ENCODE measurements around the gene ZNF680.
"Not testable (repeated sequence)": the region's sequence is repeated elsewhere in the genome, so short reads cannot be mapped to it uniquely, and the experiment has no call there.

The ZNF680 gene

DNA sequence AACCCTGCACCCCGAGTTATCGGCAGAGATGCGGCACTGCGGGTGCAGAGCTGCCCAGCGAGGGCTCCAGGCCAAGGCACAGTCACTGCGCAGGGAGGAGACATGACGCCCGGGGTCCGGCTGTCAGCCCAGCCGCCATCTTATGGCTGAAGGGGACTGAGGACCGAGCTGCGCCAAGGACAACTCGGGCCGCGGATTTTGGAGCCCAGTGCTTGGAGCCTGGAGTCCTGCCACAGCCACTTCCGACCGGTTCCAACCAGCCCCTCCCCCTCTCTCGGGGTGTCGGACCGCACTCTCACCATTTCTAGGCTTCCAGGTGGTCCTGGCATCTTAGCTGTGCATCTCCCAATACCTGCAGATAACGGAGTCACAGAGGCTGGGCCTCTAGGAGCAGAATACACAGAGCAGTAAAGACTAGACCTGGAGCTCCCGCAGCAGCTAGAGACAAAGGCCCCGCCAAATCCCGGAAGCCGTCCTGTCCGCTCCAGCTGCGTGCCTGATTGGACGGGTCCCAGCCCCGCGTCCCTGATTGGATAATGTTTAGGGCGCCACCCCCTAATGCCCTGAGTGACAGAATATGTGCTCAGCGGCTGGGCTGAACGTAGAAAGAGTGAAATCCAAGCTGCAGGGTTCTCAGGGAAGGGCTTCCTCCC lies at the start of gene ZNF680:
Gene ZNF680, minus strand, starts transcription at position 446 of the 653 bp plus-strand sequence. Its CDS starts 117 bp downstream, at position 329.
- DNase-seq (ENCODE audit: low spot score) = peak; percentile 97

DNA sequence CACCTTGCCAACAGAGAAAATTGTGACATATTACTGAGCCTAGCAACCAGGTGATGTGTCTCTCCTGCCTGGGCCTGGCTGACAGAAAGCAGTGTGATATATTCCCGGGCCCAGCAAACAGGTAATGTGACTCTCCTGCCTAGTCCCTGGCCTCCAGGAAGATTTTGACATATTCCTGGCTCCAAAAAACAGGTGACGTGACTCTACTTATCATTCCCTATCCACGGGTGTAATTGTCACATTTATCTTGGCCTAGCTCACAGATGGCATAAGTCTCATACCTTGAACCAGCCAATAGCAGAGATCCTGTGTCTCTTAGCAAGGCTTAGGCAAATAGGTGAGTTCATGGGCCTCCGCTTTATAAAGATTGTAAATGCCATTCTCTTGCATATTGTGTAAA lies 49.6 kb upstream of the ZNF680 start:
- no peak for DNase-seq (ENCODE audit: low spot score)

DNA sequence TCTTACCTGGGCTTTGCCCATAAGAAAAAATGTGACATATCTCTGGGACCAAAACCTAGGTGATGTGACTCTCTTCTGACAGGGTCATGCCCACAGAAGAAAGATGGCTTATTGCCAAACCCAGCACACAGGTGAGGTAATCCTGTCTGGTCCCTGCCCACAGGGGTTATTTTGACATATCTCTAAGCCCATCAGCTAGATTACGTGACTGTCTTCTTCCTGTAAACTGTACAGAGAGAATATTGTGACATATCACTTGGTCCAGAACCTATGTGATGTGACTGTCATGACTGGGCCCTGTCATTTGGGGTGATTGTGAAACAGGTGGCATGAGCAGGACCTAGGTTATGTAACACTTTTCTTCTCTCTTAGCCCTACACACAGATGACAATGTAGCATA lies 48.8 kb upstream of the ZNF680 start:
- no peak for DNase-seq (ENCODE audit: low spot score)

DNA sequence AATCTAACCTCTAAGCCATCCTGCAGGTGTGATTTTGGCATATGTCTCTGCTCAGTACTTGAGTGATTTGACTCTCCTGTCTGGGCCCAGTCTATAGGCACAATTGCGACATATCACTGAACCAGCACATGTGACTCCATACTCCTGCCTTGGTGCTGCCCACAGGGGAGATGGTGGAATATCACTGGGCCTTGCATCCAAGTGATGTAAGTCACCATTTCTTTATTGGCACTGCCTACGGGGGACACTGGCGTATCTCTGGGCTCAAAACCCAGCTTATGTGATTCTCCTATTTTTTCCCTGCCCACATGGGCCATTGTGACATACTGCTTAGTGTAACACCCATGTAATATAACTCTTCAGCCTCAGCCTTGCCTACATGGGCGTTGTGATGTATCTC lies 48.1 kb upstream of the ZNF680 start:
- DNase-seq (ENCODE audit: low spot score) = no peak

DNA sequence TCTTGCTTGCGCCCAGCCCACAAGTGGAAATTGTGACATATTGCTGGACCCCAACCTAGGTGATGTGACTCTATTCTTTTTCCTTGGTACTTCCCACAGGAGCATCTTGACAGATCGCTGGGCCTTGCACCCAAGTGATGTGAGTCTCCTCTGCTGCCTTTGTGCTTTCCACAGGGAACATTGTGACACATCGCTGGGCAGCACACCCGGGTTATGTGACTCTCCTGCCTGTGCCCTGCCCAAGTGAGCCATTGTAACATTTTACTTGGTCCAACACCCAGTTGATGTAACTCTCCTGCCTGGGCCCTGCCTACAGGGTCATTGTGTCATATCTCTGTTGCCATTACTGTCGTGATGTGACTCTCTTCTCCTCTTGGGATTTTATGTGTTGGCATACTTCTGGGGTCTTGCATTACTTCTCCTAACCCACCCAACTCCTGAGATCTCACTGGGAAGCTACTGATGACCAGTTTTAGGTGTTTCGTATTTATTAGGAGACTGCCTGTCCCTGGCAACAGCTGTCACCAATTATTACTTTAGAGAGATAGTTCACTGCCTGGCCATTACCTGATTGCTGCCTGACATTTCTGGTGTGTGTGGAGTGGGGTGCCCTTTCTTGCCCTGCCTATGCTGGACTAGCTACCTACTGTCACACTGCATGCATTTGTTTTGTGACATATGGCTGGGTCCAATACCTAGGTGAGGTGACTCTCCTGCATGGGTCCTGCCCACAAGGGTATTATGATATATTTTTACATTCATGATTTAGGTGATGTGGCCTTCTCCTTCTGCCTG lies 45.4 kb upstream of the ZNF680 start:
- no peak for DNase-seq (ENCODE audit: low spot score)

DNA sequence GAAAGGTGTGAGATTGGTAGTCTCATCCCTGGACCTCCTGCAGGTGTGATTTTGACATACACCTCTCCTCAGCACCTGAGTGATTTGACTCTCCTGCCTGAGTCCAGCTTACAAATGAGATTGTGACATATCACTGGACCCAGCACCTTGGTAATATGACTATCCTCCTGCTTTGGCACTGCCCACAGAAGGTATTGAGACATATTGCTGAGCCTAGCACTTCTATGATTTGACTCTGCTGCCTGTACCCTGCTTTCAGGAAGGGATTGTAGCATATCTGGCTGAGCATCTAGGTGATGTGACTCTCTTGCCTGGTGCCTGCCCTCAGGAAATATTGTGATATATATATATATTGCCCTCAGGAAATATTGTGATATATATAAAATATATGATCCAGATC lies 43.5 kb upstream of the ZNF680 start:
- no peak for DNase-seq (ENCODE audit: low spot score)

DNA sequence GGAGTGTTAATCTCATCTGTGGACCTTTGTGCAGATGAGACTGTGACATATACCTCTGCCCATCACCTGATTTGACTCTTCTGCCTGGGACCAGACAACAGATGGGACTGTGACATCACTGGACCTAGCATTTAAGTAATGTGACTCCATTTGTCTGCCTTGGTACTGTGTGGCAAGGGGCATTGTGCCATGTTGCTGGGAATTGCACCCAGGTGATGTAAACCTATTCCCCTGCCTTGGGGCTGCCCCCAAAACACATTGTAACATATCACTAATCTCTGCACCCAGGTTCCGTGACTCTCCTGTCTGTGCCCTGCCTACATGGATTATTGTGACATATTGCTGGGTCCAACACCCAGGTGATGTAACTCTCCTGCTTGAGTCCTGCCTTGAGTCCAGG lies 40.4 kb upstream of the ZNF680 start:
- no peak for DNase-seq (ENCODE audit: low spot score)

DNA sequence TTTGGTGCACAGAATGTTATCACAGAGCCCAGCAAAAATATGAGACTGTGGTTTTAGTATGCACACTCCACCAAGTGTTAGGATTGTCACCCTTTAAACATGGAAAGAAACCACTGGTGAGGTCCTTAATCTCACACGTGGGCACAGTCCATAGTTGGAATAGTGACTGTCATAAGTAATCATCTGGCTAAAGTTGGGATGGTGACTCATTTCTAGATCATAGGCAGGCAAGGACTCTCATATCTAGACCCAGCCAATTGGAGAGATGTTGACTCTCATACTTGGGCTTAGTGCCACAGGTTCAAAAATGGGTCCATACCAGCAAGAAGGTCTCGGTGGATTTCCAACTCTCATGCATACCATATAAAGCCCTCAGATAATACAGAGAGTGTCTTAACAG lies 39.6 kb upstream of the ZNF680 start:
- DNase-seq (ENCODE audit: low spot score) = no peak

DNA sequence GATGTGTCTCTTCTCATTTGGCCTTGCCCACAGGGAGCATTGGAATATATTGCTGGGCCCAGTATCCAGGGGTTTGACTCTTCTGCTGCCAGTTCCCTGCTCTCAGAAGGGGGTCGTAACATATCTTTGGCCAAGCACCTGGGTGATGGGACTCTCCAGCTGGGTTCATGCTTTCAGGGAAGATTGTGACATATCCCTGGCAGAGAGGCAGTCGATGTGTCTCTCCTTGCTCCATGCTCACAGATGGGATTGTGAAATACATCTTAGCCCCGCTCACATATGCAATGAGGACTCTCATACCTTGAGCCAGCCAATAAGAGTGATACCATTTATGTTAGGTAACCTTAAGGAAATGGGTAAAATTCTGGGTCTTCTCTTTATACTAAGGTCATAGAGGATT lies 39.2 kb upstream of the ZNF680 start:
- no peak for DNase-seq (ENCODE audit: low spot score)

DNA sequence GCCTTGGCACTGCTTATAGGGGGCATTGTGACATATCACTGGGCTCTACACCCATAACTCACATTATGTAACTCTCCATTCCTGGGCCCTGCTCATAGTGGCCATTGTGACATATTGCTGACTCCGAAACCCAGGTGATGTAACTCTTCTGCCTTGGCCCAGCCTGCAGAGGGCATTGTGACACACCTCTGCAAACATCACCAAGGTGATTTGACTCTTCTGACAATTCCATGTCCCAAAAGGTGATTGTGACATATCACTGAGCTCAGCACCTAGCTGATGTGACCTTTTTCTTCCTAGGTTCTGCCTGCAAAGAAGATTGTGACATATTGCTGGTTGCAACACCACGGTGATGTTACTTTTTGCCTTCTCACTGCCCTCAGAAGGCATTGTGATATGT lies 36.5 kb upstream of the ZNF680 start:
- DNase-seq (ENCODE audit: low spot score) = no peak

DNA sequence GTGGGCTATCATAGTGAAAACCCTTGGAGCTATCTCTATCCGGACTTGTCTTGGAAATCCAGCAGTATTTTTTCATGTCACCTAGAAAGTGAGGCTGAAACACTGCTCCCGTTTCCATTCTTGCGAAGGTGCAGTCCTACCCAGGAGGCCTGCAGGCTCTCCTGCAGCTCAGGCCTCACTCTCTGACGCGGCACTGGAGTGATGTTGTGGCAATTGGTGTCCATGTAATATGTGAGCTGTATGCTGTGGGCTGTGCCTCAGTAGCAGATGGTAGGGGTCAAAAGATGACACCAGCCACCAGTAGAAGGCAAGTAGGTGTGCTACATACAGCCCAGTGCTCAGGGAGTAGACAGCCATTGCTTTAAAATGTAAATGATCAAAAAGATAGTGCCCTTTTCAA lies 28.1 kb upstream of the ZNF680 start:
- DNase-seq (ENCODE audit: low spot score) = no peak

DNA sequence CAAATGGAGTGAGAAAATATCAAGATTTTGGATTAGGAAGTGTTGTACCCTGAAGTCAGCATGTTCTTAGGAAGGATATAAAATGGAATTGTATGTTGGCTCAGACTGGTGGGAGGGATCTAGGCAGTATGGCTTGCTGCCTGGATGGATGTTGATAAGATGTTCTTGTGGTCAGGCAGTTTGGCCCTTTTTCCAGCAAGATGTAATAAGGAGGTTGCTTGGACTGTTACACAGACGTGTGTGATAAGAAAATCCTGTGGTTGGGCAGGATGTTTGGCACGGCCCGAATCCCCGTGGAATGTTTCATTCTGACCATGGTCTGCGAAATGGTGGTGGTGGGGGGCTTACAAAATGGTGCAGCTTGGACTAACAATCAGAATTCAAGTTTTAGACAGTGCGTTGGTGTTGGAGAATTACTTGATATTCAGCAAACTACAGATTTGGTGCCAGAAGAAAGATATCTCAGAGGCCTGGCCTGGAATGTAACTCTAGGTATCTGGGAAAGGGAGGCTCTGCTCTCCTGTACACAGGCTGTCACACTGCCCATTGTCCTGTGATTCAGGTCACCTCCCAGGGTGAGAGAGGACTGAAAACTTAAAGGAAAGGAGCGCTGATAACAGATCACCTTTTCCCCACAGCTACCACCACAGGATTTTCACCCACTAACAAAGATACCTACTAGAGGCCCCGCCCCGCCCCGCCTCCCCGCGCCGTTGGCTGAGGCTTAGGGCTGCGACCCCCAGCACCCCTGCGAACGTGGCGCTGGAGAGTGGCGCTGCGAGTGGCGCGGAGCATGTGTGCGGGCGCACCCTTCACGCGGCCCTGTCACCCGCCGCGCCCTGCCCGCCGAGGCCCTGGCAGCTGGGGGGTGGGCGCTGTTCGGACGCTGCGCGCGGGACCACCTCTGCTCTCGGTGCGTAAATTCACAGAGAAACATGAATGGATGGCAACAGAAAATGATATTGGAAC lies 19.3 kb upstream of the ZNF680 start:
- no peak for DNase-seq (ENCODE audit: low spot score)

DNA sequence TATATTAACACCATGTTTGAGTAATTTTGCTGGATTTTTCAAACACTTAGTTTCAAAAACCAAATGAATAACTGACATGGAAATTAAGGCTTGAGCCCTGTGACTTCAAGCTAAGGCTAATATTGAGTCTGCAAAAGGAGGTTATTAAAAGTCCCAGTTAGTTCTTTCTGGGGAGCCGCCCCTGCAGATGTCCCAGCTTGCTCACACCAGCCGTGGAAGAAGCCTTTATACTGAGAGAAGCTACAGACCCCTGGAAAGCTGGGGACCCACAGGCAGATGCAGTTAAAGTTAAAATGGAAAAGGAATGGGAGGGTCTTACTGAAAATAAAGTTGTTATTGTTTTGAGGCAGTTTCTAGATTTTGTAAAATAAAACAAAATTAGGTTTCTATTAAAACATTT lies 18.5 kb upstream of the ZNF680 start:
- DNase-seq (ENCODE audit: low spot score) = no peak

DNA sequence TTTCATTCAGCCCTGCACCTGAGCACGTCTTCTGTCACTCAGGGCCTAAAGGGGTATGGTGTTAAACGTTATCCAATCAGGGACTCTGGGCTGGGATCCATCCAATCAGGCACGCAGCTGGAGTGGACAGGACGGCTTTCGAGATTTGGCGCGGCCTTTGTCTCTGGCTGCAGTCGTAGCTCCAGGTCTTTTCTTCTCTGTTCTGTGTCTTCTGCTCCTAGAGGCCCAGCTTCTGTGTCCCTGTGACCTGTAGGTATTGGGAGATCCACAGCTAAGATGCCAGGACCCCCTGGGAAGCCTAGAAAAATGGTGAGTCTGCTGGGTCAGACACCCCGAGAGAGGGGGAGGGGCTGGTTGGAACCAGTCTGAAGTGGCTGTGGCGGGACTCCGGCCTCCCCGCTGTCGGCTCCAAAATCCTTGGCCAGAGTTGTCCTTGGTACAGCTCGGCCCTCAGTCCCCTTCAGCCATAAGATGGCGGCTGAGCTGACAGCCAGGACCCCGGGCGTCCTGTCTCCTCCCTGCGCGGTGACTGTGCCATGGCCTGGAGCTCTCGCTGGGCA lies 11.7 kb upstream of the ZNF680 start:
- DNase-seq (ENCODE audit: low spot score) = no peak

DNA sequence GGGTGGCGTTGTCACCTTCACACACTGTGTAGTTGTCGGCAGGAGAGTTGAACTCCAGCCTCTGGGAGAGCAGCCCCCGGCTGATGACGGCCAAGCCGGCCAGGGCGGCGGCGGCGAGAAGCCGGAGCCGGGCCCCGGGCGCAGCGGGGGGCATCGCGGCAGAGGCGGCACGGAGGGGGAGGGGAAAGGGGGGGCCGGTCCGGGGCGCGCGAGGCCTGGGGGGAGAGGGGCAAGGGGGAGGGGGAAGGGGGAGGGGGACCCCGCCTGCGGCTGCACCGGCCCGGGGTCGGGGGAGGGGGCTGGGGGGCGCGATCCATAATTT lies 7.4 kb upstream of the ZNF680 start:
- DNase-seq (ENCODE audit: low spot score) = not testable (repeated sequence)

DNA sequence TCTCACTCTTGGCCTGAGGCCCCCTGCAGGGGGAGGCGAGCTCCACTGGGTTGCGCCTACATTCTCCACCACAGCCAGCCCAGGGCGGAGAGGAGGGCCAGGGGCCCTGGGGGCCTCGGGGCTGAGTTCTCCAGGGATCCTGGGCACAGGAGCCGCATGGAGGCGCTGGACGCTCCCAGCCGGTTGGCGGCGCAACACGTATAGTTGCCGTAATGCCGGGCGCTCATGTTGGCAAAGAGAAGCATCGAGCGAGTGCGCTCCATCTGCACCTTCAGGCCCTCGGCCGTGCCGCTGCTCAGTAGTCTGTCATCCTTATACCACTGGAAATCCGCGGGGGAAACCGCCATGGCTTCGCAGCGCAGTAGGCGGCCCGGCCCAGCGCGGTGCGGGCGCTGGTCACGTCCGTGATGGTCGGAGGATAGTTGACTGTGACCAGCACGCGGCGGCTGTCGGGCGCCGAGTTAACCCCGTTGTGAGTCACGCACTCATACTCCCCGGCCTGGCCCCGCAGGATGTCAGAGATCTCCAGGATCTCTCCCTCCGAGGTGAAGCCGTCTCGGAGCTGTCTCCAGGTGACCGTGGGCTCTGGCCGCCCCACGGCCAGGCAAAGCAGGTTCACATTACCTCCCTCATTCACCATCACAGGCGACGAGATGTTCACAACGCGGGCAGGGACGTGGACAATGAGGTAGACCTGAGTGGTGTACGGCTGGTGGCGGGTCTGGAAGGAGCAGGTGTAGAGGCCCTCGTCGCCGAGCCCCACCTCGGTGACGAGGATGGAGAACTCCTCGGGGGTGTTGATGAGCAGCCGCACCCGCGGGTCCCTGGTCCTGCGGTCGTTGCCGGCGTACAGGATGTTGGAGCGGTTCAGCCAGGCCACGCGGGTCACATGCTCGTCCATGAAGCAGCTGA lies 6.8 kb upstream of the ZNF680 start:
- DNase-seq (ENCODE audit: low spot score) = not testable (repeated sequence)

DNA sequence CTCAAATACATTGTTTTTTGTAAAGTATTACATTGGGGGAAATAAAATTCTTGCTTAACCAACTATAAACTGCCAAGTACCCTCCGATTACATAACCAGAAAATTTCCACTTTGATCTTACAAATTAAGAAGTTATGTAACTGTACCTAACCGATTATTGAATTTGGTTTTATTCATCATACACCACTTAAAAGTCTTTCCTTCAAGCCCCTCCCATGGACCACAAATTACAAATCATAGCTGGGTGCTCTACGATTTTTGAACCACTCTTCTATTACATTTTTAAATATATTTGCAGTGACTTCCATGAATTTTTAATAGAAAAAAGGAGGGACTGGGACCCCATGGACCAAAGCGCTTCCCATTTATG lies 630 bp downstream of the ZNF680 start:
- DNase-seq (ENCODE audit: low spot score) = no peak

DNA sequence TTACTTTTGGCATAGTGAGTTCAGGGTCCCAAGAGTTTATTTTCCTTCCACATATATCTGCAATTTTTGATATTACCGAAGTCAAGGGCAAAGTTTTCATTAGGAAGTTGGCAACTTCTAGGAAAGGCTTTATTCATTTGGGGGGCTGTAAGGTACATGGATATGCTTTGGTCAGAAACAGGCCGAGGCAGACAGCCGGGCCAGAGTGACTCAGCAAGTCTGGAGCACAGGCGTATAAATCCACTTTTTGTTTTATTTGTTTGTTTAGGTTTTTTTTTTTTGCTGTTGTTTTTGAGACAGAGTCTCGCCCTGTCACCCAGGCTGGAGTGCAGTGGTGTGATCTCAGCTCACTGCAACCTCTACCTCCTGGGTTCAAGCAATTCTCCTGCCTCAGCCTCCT lies 3.7 kb downstream of the ZNF680 start:
- DNase-seq (ENCODE audit: low spot score) = no peak

DNA sequence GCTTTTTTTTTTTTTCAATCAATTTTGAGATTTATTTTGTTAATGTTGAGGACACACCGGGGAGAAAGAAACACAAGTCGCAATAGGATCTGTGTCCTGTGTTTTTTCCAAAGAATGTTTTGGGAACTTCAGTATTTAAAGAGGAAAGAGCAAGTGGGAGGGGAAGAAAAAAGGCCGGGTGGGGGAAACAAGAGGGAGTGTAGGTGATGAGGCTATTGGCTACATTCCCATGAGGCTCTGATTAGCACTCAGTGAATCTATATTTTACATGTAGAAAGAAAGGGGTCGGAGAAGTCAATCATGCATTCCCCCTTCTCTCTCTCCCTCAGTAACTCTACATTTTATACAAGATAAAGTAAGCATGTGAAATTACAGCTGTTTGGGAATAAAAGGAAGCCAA lies 4.1 kb downstream of the ZNF680 start:
- DNase-seq (ENCODE audit: low spot score) = no peak

DNA sequence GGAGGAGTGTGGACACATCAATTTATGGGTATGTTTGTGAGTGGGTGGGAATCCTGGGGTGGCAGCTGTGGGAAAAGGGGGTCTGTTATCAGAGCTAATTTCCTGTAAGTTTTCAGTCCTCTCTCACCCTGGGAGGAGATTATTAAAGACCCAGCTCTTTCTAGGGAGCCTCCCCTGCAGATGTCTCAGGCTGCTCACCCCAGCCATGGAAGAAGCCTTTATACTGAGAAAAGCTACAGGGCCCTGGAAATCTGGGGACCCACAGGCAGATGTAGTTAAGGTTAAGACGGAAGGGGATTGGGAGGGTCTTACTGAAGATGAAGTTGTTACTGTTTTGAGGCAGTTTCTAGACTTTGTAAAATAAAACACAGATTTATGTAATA lies 4.6 kb downstream of the ZNF680 start:
- no peak for DNase-seq (ENCODE audit: low spot score)

DNA sequence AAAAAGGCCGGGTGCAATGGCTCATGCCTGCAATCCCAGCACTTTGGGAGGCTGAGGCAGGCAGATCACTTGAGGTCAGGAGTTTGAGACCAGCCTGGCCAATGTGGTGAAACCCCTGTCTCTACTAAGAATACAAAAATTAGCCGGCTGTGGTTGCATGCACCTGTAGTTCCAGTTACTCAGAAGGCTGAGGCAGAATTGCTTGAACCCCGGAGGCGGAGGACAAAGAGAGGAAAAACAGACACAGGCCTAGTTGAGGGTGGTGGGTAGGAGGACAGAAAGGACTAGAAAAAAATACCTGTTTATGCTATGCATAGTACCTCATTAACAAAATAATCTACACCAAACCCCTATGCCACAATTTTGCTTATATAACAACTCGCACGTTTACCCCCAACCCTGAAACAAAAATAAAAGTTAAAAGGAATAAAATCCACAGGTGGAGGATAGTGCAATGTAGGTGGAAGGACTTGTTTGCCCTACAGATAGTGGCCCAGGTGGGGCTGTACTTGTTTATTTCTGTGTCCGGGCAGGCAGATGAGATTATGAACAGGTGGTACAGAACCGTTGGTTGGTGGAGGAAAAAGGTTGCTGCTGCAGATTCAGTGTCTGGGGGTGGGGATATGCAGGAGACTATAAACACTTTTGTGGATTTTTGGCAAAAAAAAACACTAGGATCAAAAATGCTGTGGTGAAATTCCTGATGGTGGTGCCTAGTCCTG lies 5.1 kb downstream of the ZNF680 start:
- DNase-seq (ENCODE audit: low spot score) = no peak
